Ishikawa (cell line): ENCODE data around the gene SPSB4.

Source experiments
- CEBPB ChIP-seq: IDR thresholded peaks from 2 replicates; pipeline ENCODE4 v1.6.1; 2012
- CREB1 ChIP-seq: IDR thresholded peaks from 2 replicates; pipeline ENCODE4 v1.6.1; 2012; ENCODE audit warnings: low read depth
- EGR1 ChIP-seq: IDR thresholded peaks from 2 replicates; pipeline ENCODE4 v1.6.1; 2012
- EP300 ChIP-seq: IDR thresholded peaks from 2 replicates; pipeline ENCODE4 v1.6.1; 2012; ENCODE audit warnings: borderline replicate concordance
- FOXM1 ChIP-seq: IDR thresholded peaks from 2 replicates; pipeline ENCODE4 v1.6.1; 2012; ENCODE audit warnings: low read depth, borderline replicate concordance
- NFIC ChIP-seq: IDR thresholded peaks from 2 replicates; pipeline ENCODE4 v1.6.1; 2012
- RAD21 ChIP-seq: IDR thresholded peaks from 2 replicates; pipeline ENCODE4 v1.6.1; 2012; ENCODE audit warnings: low read depth
- TAF1 ChIP-seq: IDR thresholded peaks from 2 replicates; pipeline ENCODE4 v1.6.1; 2012; ENCODE audit warnings: low read depth, mild to moderate bottlenecking
- TCF12 ChIP-seq: IDR thresholded peaks from 2 replicates; pipeline ENCODE4 v1.6.1; 2012; ENCODE audit warnings: low read depth
- TEAD4 ChIP-seq: IDR thresholded peaks from 2 replicates; pipeline ENCODE4 v1.6.1; 2012
- YY1 ChIP-seq: IDR thresholded peaks from 2 replicates; pipeline ENCODE4 v1.6.1; 2012; ENCODE audit warnings: low read depth
- ZBTB7A ChIP-seq: IDR thresholded peaks from 2 replicates; pipeline ENCODE4 v1.6.1; 2012; ENCODE audit warnings: low read depth
- TF ChIP-seq, protein P1 (sequence below): IDR thresholded peaks from 2 replicates; pipeline ENCODE4 v1.6.1; 2012
- TF ChIP-seq, protein P2 (sequence below): IDR thresholded peaks from 2 replicates; pipeline ENCODE4 v1.6.1; 2012; ENCODE audit warnings: low read depth, mild to moderate bottlenecking
- TF ChIP-seq, protein P3 (sequence below): IDR thresholded peaks from 2 replicates; pipeline ENCODE4 v1.6.1; 2012

Gene SPSB4

DNA sequence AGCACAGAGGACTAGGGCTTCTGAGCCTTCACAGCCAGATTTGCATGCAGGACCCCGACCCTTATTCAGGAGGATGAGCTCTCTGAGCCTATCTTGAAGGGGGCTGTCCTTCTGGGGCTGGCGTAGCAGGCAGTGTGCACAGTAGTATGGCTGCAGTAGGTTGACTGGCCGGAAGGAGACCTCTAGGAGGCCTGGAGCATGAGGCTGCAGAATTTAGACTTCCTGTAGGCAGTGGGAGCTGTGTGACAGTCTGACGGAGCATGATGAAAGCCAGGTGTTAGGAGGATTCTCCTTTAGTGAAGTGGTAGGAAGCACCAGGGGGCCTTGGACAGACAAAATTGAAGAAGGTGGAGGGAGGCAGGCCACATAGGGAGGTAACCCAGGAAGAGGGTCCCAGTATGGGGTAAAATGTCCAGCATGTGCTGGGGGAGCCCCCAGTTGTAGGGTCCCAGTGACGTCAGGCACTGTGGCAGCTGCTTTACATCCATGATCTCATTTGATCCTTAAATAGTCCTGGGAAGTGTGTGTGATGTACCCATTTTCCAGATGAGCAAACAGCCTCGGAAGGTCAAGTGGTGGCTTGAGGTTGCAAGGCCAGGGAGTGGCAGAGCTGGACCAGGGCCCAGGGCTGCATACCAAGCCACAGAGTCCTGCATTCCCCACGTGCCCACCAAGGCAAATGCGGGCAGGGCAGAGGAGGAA lies 36.1 kb downstream of the SPSB4 start:
- TF ChIP-seq NFIC (no peak), EP300 (no peak), EGR1 (no peak), YY1 (no peak), CREB1 (no peak), ZBTB7A (no peak), TAF1 (no peak), FOXM1 (no peak), CEBPB (no peak), TEAD4 (no peak), TCF12 (no peak), RAD21 (no peak)
- TF ChIP-seq, protein P1, sequence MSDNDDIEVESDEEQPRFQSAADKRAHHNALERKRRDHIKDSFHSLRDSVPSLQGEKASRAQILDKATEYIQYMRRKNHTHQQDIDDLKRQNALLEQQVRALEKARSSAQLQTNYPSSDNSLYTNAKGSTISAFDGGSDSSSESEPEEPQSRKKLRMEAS, result no peak
- TF ChIP-seq, protein P2, sequence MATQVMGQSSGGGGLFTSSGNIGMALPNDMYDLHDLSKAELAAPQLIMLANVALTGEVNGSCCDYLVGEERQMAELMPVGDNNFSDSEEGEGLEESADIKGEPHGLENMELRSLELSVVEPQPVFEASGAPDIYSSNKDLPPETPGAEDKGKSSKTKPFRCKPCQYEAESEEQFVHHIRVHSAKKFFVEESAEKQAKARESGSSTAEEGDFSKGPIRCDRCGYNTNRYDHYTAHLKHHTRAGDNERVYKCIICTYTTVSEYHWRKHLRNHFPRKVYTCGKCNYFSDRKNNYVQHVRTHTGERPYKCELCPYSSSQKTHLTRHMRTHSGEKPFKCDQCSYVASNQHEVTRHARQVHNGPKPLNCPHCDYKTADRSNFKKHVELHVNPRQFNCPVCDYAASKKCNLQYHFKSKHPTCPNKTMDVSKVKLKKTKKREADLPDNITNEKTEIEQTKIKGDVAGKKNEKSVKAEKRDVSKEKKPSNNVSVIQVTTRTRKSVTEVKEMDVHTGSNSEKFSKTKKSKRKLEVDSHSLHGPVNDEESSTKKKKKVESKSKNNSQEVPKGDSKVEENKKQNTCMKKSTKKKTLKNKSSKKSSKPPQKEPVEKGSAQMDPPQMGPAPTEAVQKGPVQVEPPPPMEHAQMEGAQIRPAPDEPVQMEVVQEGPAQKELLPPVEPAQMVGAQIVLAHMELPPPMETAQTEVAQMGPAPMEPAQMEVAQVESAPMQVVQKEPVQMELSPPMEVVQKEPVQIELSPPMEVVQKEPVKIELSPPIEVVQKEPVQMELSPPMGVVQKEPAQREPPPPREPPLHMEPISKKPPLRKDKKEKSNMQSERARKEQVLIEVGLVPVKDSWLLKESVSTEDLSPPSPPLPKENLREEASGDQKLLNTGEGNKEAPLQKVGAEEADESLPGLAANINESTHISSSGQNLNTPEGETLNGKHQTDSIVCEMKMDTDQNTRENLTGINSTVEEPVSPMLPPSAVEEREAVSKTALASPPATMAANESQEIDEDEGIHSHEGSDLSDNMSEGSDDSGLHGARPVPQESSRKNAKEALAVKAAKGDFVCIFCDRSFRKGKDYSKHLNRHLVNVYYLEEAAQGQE, result no peak
- TF ChIP-seq, protein P3, sequence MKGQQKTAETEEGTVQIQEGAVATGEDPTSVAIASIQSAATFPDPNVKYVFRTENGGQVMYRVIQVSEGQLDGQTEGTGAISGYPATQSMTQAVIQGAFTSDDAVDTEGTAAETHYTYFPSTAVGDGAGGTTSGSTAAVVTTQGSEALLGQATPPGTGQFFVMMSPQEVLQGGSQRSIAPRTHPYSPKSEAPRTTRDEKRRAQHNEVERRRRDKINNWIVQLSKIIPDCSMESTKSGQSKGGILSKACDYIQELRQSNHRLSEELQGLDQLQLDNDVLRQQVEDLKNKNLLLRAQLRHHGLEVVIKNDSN, result no peak

- TF ChIP-seq, protein P2, result no peak
Measured at GRCh38 chr3:141087778-141088130, 36.6 kb downstream of the SPSB4 start.

GRCh38 chr3:141089339-141090152 lies 38.4 kb downstream of the SPSB4 start:
- TF ChIP-seq RAD21, result no peak
- TF ChIP-seq, protein P3, result no peak
- TF ChIP-seq, protein P2, result no peak
- no peak for TF ChIP-seq YY1
- TF ChIP-seq EP300, result no peak
- TF ChIP-seq CREB1, result no peak
- no peak for TF ChIP-seq TAF1
- TF ChIP-seq EGR1, result no peak
- TF ChIP-seq, protein P1, result no peak
- no peak for TF ChIP-seq TCF12
- no peak for TF ChIP-seq ZBTB7A
- no peak for TF ChIP-seq TEAD4
- no peak for TF ChIP-seq FOXM1
- no peak for TF ChIP-seq NFIC
- TF ChIP-seq CEBPB, result no peak

- TF ChIP-seq CREB1 (no peak), TCF12 (no peak), EGR1 (no peak), YY1 (no peak), ZBTB7A (no peak), CEBPB (no peak), RAD21 (no peak), TAF1 (no peak), EP300 (no peak), TEAD4 (no peak), FOXM1 (no peak), NFIC (no peak)
- TF ChIP-seq, protein P1, result no peak
- TF ChIP-seq, protein P3, result no peak
- TF ChIP-seq, protein P2, result no peak
Measured at GRCh38 chr3:141091426-141091825, 40.3 kb downstream of the SPSB4 start.
